G401 (cell line): ENCODE measurements around the gene ASIC3. TPM values are rescaled to one million over a fixed set of nuclear protein-coding genes. Genes with fewer than 3 reads are reported as not detected.

Source experiments
- DNase-seq: peaks from one replicate; pipeline ENCODE4 v3.0.0-alpha.2; 2015; ENCODE audit warnings: low spot score
- in situ Hi-C: cut with HindIII; loops from 2 replicates; pipeline ENCODE4 v1.10.0; 2016; ENCODE audit warnings: low sequenced_read_pairs, mixed read lengths
- total RNA-seq: library from RNA; depleted of rRNA; stranded (reverse); fragments of >200 nt; shearing (Covaris generic); gene quantifications from 2 replicates; pipeline ENCODE4 v1.2.3, GENCODE V29; 2014

The ASIC3 gene
- total RNA-seq, 1 experiment from 2014 or later, result not detected

- DNase-seq, result peak; percentile 69
- in situ Hi-C loops, result no loop called here
These were observed 30.1 kb downstream of the ASIC3 start for GRCh38 chr7:151078233-151079040.

- in situ Hi-C loops, result no loop called here
- DNase-seq, result no peak
These were observed 31.0 kb downstream of the ASIC3 start for GRCh38 chr7:151079199-151079910.

- in situ Hi-C loops, result no loop called here
- DNase-seq, result no peak
These were observed 31.8 kb downstream of the ASIC3 start for GRCh38 chr7:151080067-151080521.

- DNase-seq, result peak; percentile 93
- in situ Hi-C loops, result no loop called here
These were observed 32.3 kb downstream of the ASIC3 start, which contains the start of gene FASTK for GRCh38 chr7:151080522-151081169. Gene FASTK (minus strand): TSS chr7:151080809. CDS start chr7:151080766, 43 bp downstream.

- DNase-seq, result no peak
- in situ Hi-C loops, result no loop called here
These were observed 33.1 kb downstream of the ASIC3 start for GRCh38 chr7:151081170-151082101.

GRCh38 chr7:151082141-151083070 lies 34.1 kb downstream of the ASIC3 start:
- no peak for DNase-seq
- in situ Hi-C loops, result no loop called here

GRCh38 chr7:151083071-151083823 lies 34.9 kb downstream of the ASIC3 start, which contains the start of gene TMUB1:
Gene TMUB1 (minus strand): TSS chr7:151083493. CDS start chr7:151082563, 930 bp downstream.
- peak; percentile 77 for DNase-seq
- in situ Hi-C loops, result no loop called here

GRCh38 chr7:151083824-151084160 lies 35.5 kb downstream of the ASIC3 start:
- DNase-seq, result no peak
- in situ Hi-C loops, result no loop called here

- in situ Hi-C loops, result no loop called here
These were observed 37.0 kb downstream of the ASIC3 start for GRCh38 chr7:151085329-151085690.

GRCh38 chr7:151085691-151086620 lies 37.6 kb downstream of the ASIC3 start, which contains the start of gene AGAP3:
Gene AGAP3 (plus strand): TSS chr7:151086475. CDS start chr7:151086742, 267 bp downstream.
- peak; percentile 80 for DNase-seq
- in situ Hi-C loops, result no loop called here

More at GRCh38 chr7:151085329-151085690, 37.0 kb downstream of the ASIC3 start:
- DNase-seq, result no peak

GRCh38 chr7:151086802-151087244 lies 38.5 kb downstream of the ASIC3 start:
- no peak for DNase-seq
- in situ Hi-C loops, result no loop called here

- DNase-seq, result peak; percentile 45
- in situ Hi-C loops, result no loop called here
These were observed 39.1 kb downstream of the ASIC3 start for GRCh38 chr7:151087245-151088018.

- no peak for DNase-seq
- in situ Hi-C loops, result no loop called here
These were observed 39.9 kb downstream of the ASIC3 start for GRCh38 chr7:151088019-151088855.
